GM12878 (cell line): ENCODE measurements around the gene SPATA12. TPM values are rescaled to one million over a fixed set of nuclear protein-coding genes. Genes with fewer than 3 reads are reported as not detected.

ENCODE experiments used
- ATAC-seq: fragments of 200-7000 bp; cut with Tn5 transposase; 3 replicates; pipeline ENCODE4 v1.9.1; 2020; ENCODE audit warnings: mild to moderate bottlenecking, moderate library complexity
- BruUV-seq: library from RNA; stranded (reverse); fragments of 400-500 nt; replicated peaks from 2 replicates; lab custom pipeline; 2021; lab: Mats Ljungman, UMichigan
- CTCF ChIA-PET: fragments of 300-600 bp; sonication (Branson Sonifier 250); formaldehyde crosslinking; extraction: SDS; loops from one replicate; lab custom pipeline; 2021; ENCODE audit warnings: inconsistent platforms; lab: Yijun Ruan, JAX
- POLR2A ChIA-PET: fragments of 350-600 bp; formaldehyde crosslinking; extraction: SDS; loops from one replicate; lab custom pipeline; 2021; ENCODE audit warnings: inconsistent platforms; lab: Charles Lee
- RAD21 ChIA-PET: fragments of 300-600 bp; sonication (Branson Sonifier 250); formaldehyde crosslinking; loops from one replicate; lab custom pipeline; 2023; ENCODE audit warnings: antibody characterized with exemption; ENCODE audit not compliant: unreplicated experiment; lab: Charles Lee
- SMC1A ChIA-PET: fragments of 300-600 bp; sonication (Branson Sonifier 250); formaldehyde crosslinking; loops from one replicate; lab custom pipeline; 2023; ENCODE audit not compliant: unreplicated experiment, uncharacterized antibody; lab: Charles Lee
- DNase-seq: peaks from one replicate; pipeline ENCODE4 v3.0.0-alpha.2; 2011; ENCODE audit warnings: low read depth, low spot score
- FAIRE-seq: peaks from 3 replicates; lab custom pipeline; 2011; peaks lifted over from hg19 to GRCh38; lab: Jason Lieb, UNC
- H2AFZ ChIP-seq: 2 replicates; pipeline ENCODE4 v1.6.0; 2011; ENCODE audit warnings: low read depth, low read length, control low read depth; ENCODE audit not compliant: control insufficient read depth
- H3K27ac ChIP-seq: 2 replicates; pipeline ENCODE4 v1.5.1; 2011; ENCODE audit warnings: control low read depth; ENCODE audit not compliant: control insufficient read depth, insufficient read depth
- H3K27me3 ChIP-seq, 2 experiments: replicated peaks in 1 of 2; 2 replicates each; pipeline versions ENCODE4 v1.6.0 to v1.6.1; 2011; ENCODE audit warnings: low read length in 1 of 2; ENCODE audit not compliant: control insufficient read depth in 2 of 2, insufficient read depth in 2 of 2
- H3K36me3 ChIP-seq, 2 experiments: 2 replicates each; pipeline ENCODE4 v1.5.1; 2011; ENCODE audit warnings: low read length in 1 of 2; ENCODE audit not compliant: control insufficient read depth in 2 of 2, insufficient read depth in 2 of 2
- H3K4me1 ChIP-seq: 2 replicates; pipeline ENCODE4 v1.6.1; 2011; ENCODE audit warnings: mild to moderate bottlenecking, low read length, moderate library complexity, mixed read lengths; ENCODE audit not compliant: control insufficient read depth, insufficient read depth
- H3K4me2 ChIP-seq: 2 replicates; pipeline ENCODE4 v1.6.0; 2011; ENCODE audit warnings: control low read depth; ENCODE audit not compliant: control insufficient read depth, insufficient read depth
- H3K4me3 ChIP-seq: fragments of 200-600 bp; sonication (generic); 2 replicates; pipeline ENCODE4 v1.5.1; 2016
- H3K79me2 ChIP-seq: 2 replicates; pipeline ENCODE4 v1.6.0; 2011; ENCODE audit warnings: low read length; ENCODE audit not compliant: control insufficient read depth, insufficient read depth
- H3K9ac ChIP-seq: 2 replicates; pipeline ENCODE4 v1.8.0; 2011; ENCODE audit warnings: low read length, control low read depth, mixed read lengths; ENCODE audit not compliant: control insufficient read depth, insufficient read depth
- H3K9me3 ChIP-seq: replicated peaks from 3 replicates; pipeline ENCODE4 v1.5.1; 2011; ENCODE audit warnings: mild to moderate bottlenecking, low read length; ENCODE audit not compliant: control insufficient read depth, insufficient read depth
- H4K20me1 ChIP-seq: 2 replicates; pipeline ENCODE4 v1.6.0; 2011; ENCODE audit not compliant: control insufficient read depth, insufficient read depth
- ATF2 ChIP-seq: IDR thresholded peaks from 2 replicates; pipeline ENCODE4 v1.6.1; 2012; ENCODE audit warnings: low read length, inconsistent platforms
- CBFB ChIP-seq: IDR thresholded peaks from 2 replicates; pipeline ENCODE4 v1.6.1; 2016; ENCODE audit warnings: antibody characterized with exemption, low read depth
- GATAD2B ChIP-seq: fragments of 450-650 bp; conservative IDR thresholded peaks from 2 replicates; pipeline ENCODE4 v1.6.1; 2017; ENCODE audit warnings: low read depth, mild to moderate bottlenecking, moderate library complexity
- NFXL1 ChIP-seq: fragments of 450-650 bp; IDR thresholded peaks from 2 replicates; pipeline ENCODE4 v1.6.1; 2017; ENCODE audit warnings: antibody characterized with exemption, mild to moderate bottlenecking, borderline replicate concordance
- NKRF ChIP-seq: fragments of 450-650 bp; conservative IDR thresholded peaks from 2 replicates; pipeline ENCODE4 v1.6.1; 2017; ENCODE audit warnings: mild to moderate bottlenecking, moderate library complexity
- SMARCA5 ChIP-seq: fragments of 450-650 bp; IDR thresholded peaks from 2 replicates; pipeline ENCODE4 v1.6.1; 2017; ENCODE audit warnings: mild to moderate bottlenecking
- WRNIP1 ChIP-seq: IDR thresholded peaks from 2 replicates; pipeline ENCODE4 v1.6.1; 2011; ENCODE audit warnings: low read depth, low read length, improper control_type of control experiment, borderline replicate concordance
- ZBTB4 ChIP-seq: fragments of 450-650 bp; formaldehyde crosslinking; IDR thresholded peaks from 2 replicates; pipeline ENCODE4 v1.4.0; 2022; ENCODE audit warnings: mild to moderate bottlenecking, moderate library complexity
- ZNF622 ChIP-seq: fragments of 450-650 bp; IDR thresholded peaks from 2 replicates; pipeline ENCODE4 v1.6.1; 2017; ENCODE audit warnings: mild to moderate bottlenecking, inconsistent platforms
- WGBS: methylation state at CpG from one replicate; pipeline ENCODE4 v1.1.6; 2016; ENCODE audit warnings: low lambda C conversion rate; ENCODE audit not compliant: insufficient replicate concordance, insufficient coverage; ENCODE audit errors: missing lambda C conversion rate; 5-methylcytosine and 5-hydroxymethylcytosine counted together
- in situ Hi-C: fragments of 300-500 bp; cut with MboI; formaldehyde crosslinking; loops from 9 replicates; pipeline ENCODE4 v1.14.3; 2018; ENCODE audit warnings: mixed read lengths
- intact Hi-C: fragments of 100-400 bp; cut with micrococcal nuclease; formaldehyde crosslinking; loops from one replicate; pipeline ENCODE4 v1.14.2; 2022; ENCODE audit not compliant: unreplicated experiment
- polyA plus RNA-seq, 11 experiments: library from polyadenylated mRNA; depleted of rRNA in 4 of 11; unstranded in 6 of 11; stranded (reverse) in 5 of 11; fragments of >200 nt; fragmentation: Nextera tagmentation in 4 of 11; fragmentation: Illumina TruSeq in 1 of 11; extraction: Ambion mirVana in 4 of 11; extraction: Trizol in 1 of 11; gene quantifications; 1 replicate in 1 of 11; 2 replicates in 10 of 11; pipeline versions ENCODE4 v1.2.1 to v1.2.3, GENCODE V29; 2011 to 2016; ENCODE audit warnings: inconsistent platforms in 2 of 11, missing spikeins in 2 of 11, low read depth in 1 of 11
- total RNA-seq, 4 experiments: library from RNA; depleted of rRNA in 3 of 4; stranded (reverse); fragments of >200 nt in 3 of 4; fragmentation: Illumina TruSeq in 1 of 4; extraction: Trizol in 1 of 4; gene quantifications; 2 replicates each; pipeline versions ENCODE4 v1.2.1 to v1.2.3, GENCODE V29; 2013 to 2021
- TF ChIP-seq, protein P1 (sequence below): IDR thresholded peaks from 2 replicates; pipeline ENCODE4 v1.6.1; 2011; ENCODE audit warnings: borderline replicate concordance, low read depth, mild to moderate bottlenecking, moderate library complexity, low read length; ENCODE audit not compliant: insufficient read depth, poor library complexity, severe bottlenecking
- TF ChIP-seq, protein P2 (sequence below): fragments of 450-650 bp; IDR thresholded peaks from 2 replicates; pipeline ENCODE4 v1.6.1; 2017; ENCODE audit warnings: mild to moderate bottlenecking

The SPATA12 gene
- total and polyA plus RNA-seq, 10 of the 15 experiments (the other 5 are each of a cell fraction or from before 2014, with no cell fraction given): 0.03 to 0.69 (median 0.37) TPM

DNA sequence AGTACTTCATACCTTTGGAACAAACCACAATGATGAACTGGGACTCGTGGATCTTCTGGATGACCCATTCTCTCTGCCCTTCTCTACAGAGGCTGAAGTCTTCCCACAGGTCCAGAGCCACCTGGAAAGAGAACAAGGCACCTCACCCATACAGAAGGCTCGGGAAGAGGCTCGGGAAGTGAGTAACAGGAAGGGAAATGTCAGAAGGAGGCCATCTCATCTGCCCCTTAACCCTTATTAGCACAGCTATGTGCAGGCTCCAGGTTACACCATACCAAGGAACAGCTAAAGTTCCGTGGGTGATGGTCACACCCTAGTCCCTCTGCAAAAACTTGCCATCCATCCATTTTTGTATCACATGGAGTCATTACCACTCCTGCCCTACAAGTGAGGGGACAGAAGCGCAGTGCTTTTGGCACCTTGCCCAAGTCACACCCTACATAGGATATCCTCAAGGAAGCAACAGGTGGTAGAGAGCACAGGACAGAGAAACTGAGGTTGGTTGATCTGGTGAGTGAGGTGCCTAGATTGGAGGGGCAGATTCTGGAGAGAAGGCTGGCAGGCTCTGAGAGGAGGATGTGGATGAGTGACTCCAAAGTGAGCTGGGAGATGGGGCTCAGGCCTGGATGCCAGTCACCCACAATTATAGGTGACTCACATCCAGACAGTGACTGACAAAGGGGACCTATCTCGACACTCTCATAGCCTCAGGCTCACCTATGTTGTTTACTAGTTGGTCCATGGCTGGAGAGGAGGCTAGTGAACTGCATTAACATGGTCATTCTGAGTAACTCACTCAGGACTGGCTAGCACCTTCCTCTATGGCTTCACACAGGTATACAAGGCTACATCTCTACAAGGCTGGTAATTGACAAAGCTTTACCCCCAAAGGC is 38.2 kb downstream of the SPATA12 start:
- ChIA-PET CTCF (interaction anchor here (0.6 to 5.5 kb wide), 13 partner anchors 8 to 1773 kb away, joined by 3 to 60 read pairs (median 4); no protein-coding TSS in a partner anchor), RAD21 (interaction anchor here (0.7 to 1.0 kb wide), 4 partner anchors 9 to 103 kb away, joined by 4 to 5 read pairs (median 4); no protein-coding TSS in a partner anchor), SMC1A (interaction anchor here (0.7 to 2.0 kb wide), 6 partner anchors 7 to 332 kb away, joined by 3 to 4 read pairs (median 4); no protein-coding TSS in a partner anchor), POLR2A (no interaction called here)
- 12% methylated on average over 6 of the region's 6 CpGs for WGBS
- Histone ChIP-seq H3K27me3 (no peaks in the 10 kb centered on the region; a peak in 1 of 4 replicates), H4K20me1 (no peaks in the 10 kb centered on the region; the same call in 1 of the 2 replicates), H3K36me3 (no peaks in the 10 kb centered on the region), H3K27ac (no peak overlapping the region), H3K4me1 (no peaks in the 10 kb centered on the region), H3K9ac (no peak overlapping the region), H3K9me3 (no peaks in the 10 kb centered on the region), H3K79me2 (no peaks in the 10 kb centered on the region), H3K4me2 (no peak overlapping the region), H3K4me3 (no peak overlapping the region), H2AFZ (no peak overlapping the region)
- in situ Hi-C loops (no loop called here), intact Hi-C loops (no loop called here)
- DNase-seq (no peak), FAIRE-seq (no peak), ATAC-seq (no peak)
- no TSS peak for BruUV-seq
- TF ChIP-seq ATF2 (no peak), WRNIP1 (no peak), ZNF622 (no peak), NFXL1 (no peak), CBFB (no peak), ZBTB4 (CRISPR knock-in tag) (no peak), NKRF (no peak), GATAD2B (no peak), SMARCA5 (no peak)
- TF ChIP-seq, protein P1, sequence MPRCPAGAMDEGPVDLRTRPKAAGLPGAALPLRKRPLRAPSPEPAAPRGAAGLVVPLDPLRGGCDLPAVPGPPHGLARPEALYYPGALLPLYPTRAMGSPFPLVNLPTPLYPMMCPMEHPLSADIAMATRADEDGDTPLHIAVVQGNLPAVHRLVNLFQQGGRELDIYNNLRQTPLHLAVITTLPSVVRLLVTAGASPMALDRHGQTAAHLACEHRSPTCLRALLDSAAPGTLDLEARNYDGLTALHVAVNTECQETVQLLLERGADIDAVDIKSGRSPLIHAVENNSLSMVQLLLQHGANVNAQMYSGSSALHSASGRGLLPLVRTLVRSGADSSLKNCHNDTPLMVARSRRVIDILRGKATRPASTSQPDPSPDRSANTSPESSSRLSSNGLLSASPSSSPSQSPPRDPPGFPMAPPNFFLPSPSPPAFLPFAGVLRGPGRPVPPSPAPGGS: no peak
- TF ChIP-seq, protein P2, sequence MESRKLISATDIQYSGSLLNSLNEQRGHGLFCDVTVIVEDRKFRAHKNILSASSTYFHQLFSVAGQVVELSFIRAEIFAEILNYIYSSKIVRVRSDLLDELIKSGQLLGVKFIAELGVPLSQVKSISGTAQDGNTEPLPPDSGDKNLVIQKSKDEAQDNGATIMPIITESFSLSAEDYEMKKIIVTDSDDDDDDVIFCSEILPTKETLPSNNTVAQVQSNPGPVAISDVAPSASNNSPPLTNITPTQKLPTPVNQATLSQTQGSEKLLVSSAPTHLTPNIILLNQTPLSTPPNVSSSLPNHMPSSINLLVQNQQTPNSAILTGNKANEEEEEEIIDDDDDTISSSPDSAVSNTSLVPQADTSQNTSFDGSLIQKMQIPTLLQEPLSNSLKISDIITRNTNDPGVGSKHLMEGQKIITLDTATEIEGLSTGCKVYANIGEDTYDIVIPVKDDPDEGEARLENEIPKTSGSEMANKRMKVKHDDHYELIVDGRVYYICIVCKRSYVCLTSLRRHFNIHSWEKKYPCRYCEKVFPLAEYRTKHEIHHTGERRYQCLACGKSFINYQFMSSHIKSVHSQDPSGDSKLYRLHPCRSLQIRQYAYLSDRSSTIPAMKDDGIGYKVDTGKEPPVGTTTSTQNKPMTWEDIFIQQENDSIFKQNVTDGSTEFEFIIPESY: no peak
